Adrenal gland (tissue), 12 donors: ENCODE measurements around the gene CRB1. TPM values are rescaled to one million over a fixed set of nuclear protein-coding genes. Genes with fewer than 3 reads are reported as not detected.

Experiments used
- DNase-seq, 7 donors: peaks; one replicate each; pipeline ENCODE4 v3.0.0-alpha.2; 2019 to 2020
- H3K27ac ChIP-seq, 5 donors: fragments of 200-600 bp; sonication (generic) in 4 of 5; 1 replicate in 3 of 5; 2 replicates in 2 of 5; pipeline versions ENCODE4 v1.5.1 to v1.8.0; 2016 to 2020; ENCODE audit warnings: mild to moderate bottlenecking in 1 of 5
- H3K27me3 ChIP-seq: fragments of 200-600 bp; 2 replicates; pipeline ENCODE4 v1.8.0; 2021
- H3K36me3 ChIP-seq, 2 donors: fragments of 200-600 bp; replicated peaks in 1 of 2; 1 replicate in 1 of 2; 2 replicates in 1 of 2; pipeline versions ENCODE4 v1.5.1 to v1.8.0; 2018 to 2022
- H3K4me1 ChIP-seq, 2 donors: fragments of 200-600 bp; replicated peaks in 1 of 2; 1 replicate in 1 of 2; 2 replicates in 1 of 2; pipeline versions ENCODE4 v1.5.1 to v1.8.0; 2018 to 2021
- H3K4me3 ChIP-seq, 4 donors: fragments of 200-600 bp; sonication (generic) in 3 of 4; one replicate each; pipeline ENCODE4 v1.5.1; 2016 to 2018
- H3K9me3 ChIP-seq, 3 donors: fragments of 200-600 bp; sonication (generic) in 1 of 3; replicated peaks in 1 of 3; 1 replicate in 2 of 3; 2 replicates in 1 of 3; pipeline versions ENCODE4 v1.5.1 to v1.8.0; 2016 to 2021
- POLR2A ChIP-seq, 2 donors: fragments of 450-650 bp; IDR thresholded peaks; one replicate each; pipeline ENCODE4 v1.6.1; 2017; ENCODE audit warnings: antibody characterized with exemption in 2 of 2, mild to moderate bottlenecking in 2 of 2, moderate library complexity in 1 of 2
- WGBS, 4 donors: extraction: QIAGEN DNeasy Blood & Tissue Kit in 2 of 4; methylation state at CpG; one replicate each; pipeline versions ENCODE4 v1.1.5 to v1.1.7; 2013 to 2017; 5-methylcytosine and 5-hydroxymethylcytosine counted together
- intact Hi-C, 2 donors: fragments of 100-400 bp; cut with DNase I; formaldehyde crosslinking; loops; one replicate each; pipeline versions ENCODE4 v1.14.1 to v1.15.0; 2022 to 2023
- polyA plus RNA-seq, 3 donors: library from polyadenylated mRNA; stranded (reverse); fragments of 200-250 nt in 2 of 3; fragments of 350-450 nt in 1 of 3; fragmentation: Illumina TruSeq in 1 of 3; extraction: RNeasy Lipid Tissue Mini Kit (QIAGEN cat#74804) in 1 of 3; gene quantifications; one replicate each; pipeline ENCODE4 v1.2.3, GENCODE V29; 2013 to 2014
- total RNA-seq, 9 donors: library from RNA; depleted of rRNA in 4 of 9; stranded (reverse); fragments of >200 nt in 4 of 9; fragments of 120-200 nt in 1 of 9; fragmentation: NEBNext Ultra II Directional in 1 of 9; extraction: Animal tissue kit (Norgen Biotek cat#: 25700) in 1 of 9; gene quantifications; one replicate each; pipeline versions ENCODE4 v1.1.0 to v1.2.4, GENCODE V29; 2013 to 2023
- TF ChIP-seq, protein P1 (sequence below), 6 experiments: fragments of 450-650 bp in 4 of 6; fragments of 200-600 bp in 2 of 6; sonication (generic) in 1 of 6; IDR thresholded peaks; 1 replicate in 5 of 6; 2 replicates in 1 of 6; pipeline versions ENCODE4 v1.5.1 to v1.8.0; 2016 to 2021; ENCODE audit warnings: antibody characterized with exemption in 6 of 6, mild to moderate bottlenecking in 2 of 6, moderate library complexity in 1 of 6
- donor health status: healthy with polysubstance abuse.
- donor health status: Bipolar disorder and iron deficiency.
- donor health status: DM: yes; HTN: yes; CAD: no.
- donor health status: DM: no; HTN: no; CAD: no.
- donor health status: DM: no; HTN: no; CAD: no.
- donor health status: DM: yes; HTN: yes; CAD: no.

The CRB1 gene
- total and polyA plus RNA-seq, 12 donors = 0.11 to 0.92 (median 0.39) TPM; not detected in 2

DNA sequence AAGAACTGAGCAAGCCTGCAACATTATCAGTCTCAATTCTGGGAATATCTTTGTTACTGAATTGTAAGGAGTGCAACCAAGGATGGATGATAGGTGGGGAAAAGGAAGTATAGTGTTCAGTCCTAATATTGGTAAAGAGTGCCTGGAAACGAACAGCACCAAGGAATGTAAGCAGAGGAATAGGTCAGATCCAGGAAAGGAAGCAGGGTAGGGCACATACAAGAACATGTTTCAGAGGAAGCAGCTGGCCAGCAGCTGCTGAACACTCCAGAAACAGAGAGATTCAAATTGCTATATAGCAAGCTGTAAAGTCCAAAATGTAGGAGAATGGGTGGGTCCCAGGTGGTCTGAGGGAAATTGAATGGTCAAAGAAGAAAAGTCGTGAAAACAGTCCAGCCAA, 37.9 kb downstream of the CRB1 start:
- DNase-seq = no peak
- Histone ChIP-seq H3K36me3 (no peaks in the 10 kb centered on the region), H3K27me3 (no peaks in the 10 kb centered on the region), H3K4me3 (no peak overlapping the region), H3K27ac (no peak overlapping the region), H3K9me3 (no peaks in the 10 kb centered on the region), H3K4me1 (no peaks in the 10 kb centered on the region)
- no peak for TF ChIP-seq POLR2A (IDR thresholded peaks at IDR 0.05)
- TF ChIP-seq, protein P1, sequence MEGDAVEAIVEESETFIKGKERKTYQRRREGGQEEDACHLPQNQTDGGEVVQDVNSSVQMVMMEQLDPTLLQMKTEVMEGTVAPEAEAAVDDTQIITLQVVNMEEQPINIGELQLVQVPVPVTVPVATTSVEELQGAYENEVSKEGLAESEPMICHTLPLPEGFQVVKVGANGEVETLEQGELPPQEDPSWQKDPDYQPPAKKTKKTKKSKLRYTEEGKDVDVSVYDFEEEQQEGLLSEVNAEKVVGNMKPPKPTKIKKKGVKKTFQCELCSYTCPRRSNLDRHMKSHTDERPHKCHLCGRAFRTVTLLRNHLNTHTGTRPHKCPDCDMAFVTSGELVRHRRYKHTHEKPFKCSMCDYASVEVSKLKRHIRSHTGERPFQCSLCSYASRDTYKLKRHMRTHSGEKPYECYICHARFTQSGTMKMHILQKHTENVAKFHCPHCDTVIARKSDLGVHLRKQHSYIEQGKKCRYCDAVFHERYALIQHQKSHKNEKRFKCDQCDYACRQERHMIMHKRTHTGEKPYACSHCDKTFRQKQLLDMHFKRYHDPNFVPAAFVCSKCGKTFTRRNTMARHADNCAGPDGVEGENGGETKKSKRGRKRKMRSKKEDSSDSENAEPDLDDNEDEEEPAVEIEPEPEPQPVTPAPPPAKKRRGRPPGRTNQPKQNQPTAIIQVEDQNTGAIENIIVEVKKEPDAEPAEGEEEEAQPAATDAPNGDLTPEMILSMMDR (IDR thresholded peaks at IDR 0.05) = no peak
- intact Hi-C loops = no loop called here
- WGBS, 4 donors = 40 to 53% (median 44%) methylated on average over 2 of the region's 2 CpGs

DNA sequence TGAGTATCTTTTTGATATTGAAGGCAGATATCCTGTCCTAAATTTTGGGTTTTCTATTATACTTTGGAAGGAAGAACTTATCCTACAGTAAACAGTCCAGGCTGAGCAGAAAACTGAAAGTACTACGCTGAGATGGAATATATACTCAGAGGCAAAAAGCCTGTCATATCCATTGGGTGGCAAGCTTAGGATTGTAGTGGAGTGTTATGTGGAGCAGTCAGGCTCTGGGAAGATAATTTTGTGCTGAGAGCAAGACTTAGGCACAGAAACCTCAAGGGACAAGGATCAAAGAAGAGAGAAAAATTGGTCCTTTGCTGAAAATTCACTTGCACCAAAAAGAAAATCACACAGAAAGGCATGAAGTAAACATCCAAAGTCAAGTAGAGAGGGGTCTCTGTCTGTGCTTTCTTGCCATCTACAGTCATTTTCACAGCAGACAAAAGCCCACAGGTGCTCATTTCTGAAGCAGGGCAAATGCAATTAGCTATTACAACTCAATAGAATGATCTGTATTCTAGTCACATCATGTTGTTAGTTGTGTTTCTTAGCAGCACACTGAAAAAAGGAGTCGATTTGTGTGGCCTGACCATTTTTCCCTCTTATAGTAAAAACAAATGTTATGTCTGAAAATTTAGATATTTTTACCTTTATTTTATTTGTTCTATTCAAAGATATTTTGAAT, 38.5 kb downstream of the CRB1 start:
- intact Hi-C loops = no loop called here
- WGBS, 4 donors = 71 to 78% (median 76%) methylated on average over 2 of the region's 2 CpGs

DNA sequence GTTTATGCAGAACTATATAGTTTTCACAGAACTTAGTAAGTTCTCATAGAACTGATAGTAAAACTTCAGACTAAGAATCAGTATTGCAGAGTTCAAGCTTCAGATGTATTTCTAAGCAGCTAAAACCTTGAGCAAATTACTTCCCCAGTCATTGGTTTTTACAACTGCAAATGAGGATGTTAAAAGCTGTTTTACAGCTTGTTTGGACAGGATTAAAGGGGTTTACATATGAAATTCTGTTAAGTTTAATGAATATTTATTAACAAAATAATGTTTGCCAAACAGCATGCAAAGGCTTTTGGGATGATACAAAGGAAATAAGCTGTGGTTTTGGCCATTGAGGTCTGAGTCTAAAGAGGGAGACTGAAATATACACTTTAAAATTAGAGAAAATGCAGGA, 39.1 kb downstream of the CRB1 start:
- H3K36me3 ChIP-seq = no peaks in the 10 kb centered on the region
- H3K27ac ChIP-seq = no peak overlapping the region
- no peaks in the 10 kb centered on the region for H3K4me1 ChIP-seq
- no peak for DNase-seq
- H3K4me3 ChIP-seq = no peak overlapping the region
- H3K27me3 ChIP-seq = no peaks in the 10 kb centered on the region
- no peaks in the 10 kb centered on the region for H3K9me3 ChIP-seq
- intact Hi-C loops = no loop called here
- no peak for TF ChIP-seq POLR2A (IDR thresholded peaks at IDR 0.05)
- TF ChIP-seq, protein P1 (IDR thresholded peaks at IDR 0.05) = no peak

More for the DNA sequence above, 38.5 kb downstream of the CRB1 start:
- Histone ChIP-seq H3K9me3 (no peaks in the 10 kb centered on the region), H3K27me3 (no peaks in the 10 kb centered on the region), H3K4me1 (no peaks in the 10 kb centered on the region), H3K4me3 (no peak overlapping the region), H3K36me3 (no peaks in the 10 kb centered on the region), H3K27ac (no peak overlapping the region)
- DNase-seq = no peak
- TF ChIP-seq, protein P1 (IDR thresholded peaks at IDR 0.05) = no peak
- TF ChIP-seq POLR2A (IDR thresholded peaks at IDR 0.05) = no peak

DNA sequence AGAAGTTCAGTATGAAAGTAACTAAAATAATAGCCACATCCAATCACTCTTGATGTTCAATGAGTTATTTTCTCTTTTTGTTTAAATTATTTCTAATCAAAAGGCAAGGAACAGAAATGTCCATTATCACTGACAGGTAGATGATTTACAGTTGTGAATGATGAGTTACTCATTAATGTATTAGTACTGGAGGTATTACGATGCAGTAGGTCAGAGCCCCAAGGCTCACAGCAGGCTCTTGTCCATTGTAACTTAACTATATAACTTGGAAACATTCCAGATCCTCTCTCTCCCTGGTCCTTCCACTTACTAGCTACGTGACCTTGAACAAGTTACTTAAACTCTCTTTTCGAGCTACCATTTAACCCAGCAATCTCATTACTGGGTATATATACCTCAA, 39.5 kb downstream of the CRB1 start:
- intact Hi-C loops = no loop called here
- no peaks in the 10 kb centered on the region for H3K9me3 ChIP-seq
- TF ChIP-seq, protein P1 (IDR thresholded peaks at IDR 0.05) = no peak
- no peak for TF ChIP-seq POLR2A (IDR thresholded peaks at IDR 0.05)
- H3K4me3 ChIP-seq = no peak overlapping the region
- H3K27me3 ChIP-seq = no peaks in the 10 kb centered on the region
- H3K36me3 ChIP-seq = no peaks in the 10 kb centered on the region
- no peaks in the 10 kb centered on the region for H3K4me1 ChIP-seq
- no peak for DNase-seq
- WGBS, 4 donors = 46 to 56% (median 51%) methylated on average over 3 of the region's 3 CpGs
- H3K27ac ChIP-seq = no peak overlapping the region
